HepG2 (cell line): ENCODE measurements around the gene TMEM74B. TPM values are rescaled to one million over a fixed set of nuclear protein-coding genes. Genes with fewer than 3 reads are reported as not detected.

Source experiments
- ATAC-seq: fragments of 200-7000 bp; cut with Tn5 transposase; 3 replicates; pipeline ENCODE4 v1.9.1; 2020; ENCODE audit warnings: mild to moderate bottlenecking, moderate library complexity
- BruUV-seq: library from RNA; stranded (reverse); fragments of 400-500 nt; replicated peaks from 2 replicates; lab custom pipeline; 2021; lab: Mats Ljungman, UMichigan
- CTCF ChIA-PET: fragments of 300-600 bp; formaldehyde crosslinking; extraction: SDS; loops from one replicate; lab custom pipeline; 2021; ENCODE audit warnings: low total read pairs, inconsistent platforms, low intra/inter-chr PET ratio; lab: Yijun Ruan, JAX
- POLR2A ChIA-PET: fragments of 350-600 bp; sonication (Branson Sonifier 250); formaldehyde crosslinking; loops from one replicate; lab custom pipeline; 2020; ENCODE audit warnings: antibody characterized with exemption, inconsistent platforms; lab: Yijun Ruan, JAX
- DNase-seq: peaks from one replicate; pipeline ENCODE4 v3.0.0-alpha.2; 2015; ENCODE audit warnings: low spot score
- FAIRE-seq: peaks from 3 replicates; lab custom pipeline; 2011; peaks lifted over from hg19 to GRCh38; lab: Jason Lieb, UNC
- H2AFZ ChIP-seq: one replicate; pipeline ENCODE4 v1.6.1; 2011; ENCODE audit warnings: low read length, inconsistent platforms
- H3K27ac ChIP-seq: fragments of 300-600 bp; 3 replicates; pipeline ENCODE4 v1.8.0; 2011; ENCODE audit warnings: mixed run types, mild to moderate bottlenecking, mixed read lengths, low read length, inconsistent platforms; ENCODE audit not compliant: insufficient read depth; ENCODE audit errors: extremely low read length
- H3K27me3 ChIP-seq, 2 experiments: fragments of 200-600 bp in 1 of 2; 2 replicates in 1 of 2; 3 replicates in 1 of 2; pipeline versions ENCODE4 v1.6.0 to v1.8.0; 2011; ENCODE audit warnings: low read length in 2 of 2, mild to moderate bottlenecking in 2 of 2, moderate library complexity in 2 of 2, inconsistent platforms in 1 of 2; ENCODE audit not compliant: insufficient read depth in 2 of 2, control insufficient read depth in 1 of 2
- H3K36me3 ChIP-seq, 2 experiments: fragments of 200-600 bp in 1 of 2; replicated peaks in 1 of 2; 2 replicates in 1 of 2; 3 replicates in 1 of 2; pipeline versions ENCODE4 v1.5.1 to v1.8.0; 2011; ENCODE audit warnings: low read length in 2 of 2, inconsistent platforms in 1 of 2; ENCODE audit not compliant: insufficient read depth in 2 of 2, control insufficient read depth in 1 of 2
- H3K4me1 ChIP-seq: 2 replicates; pipeline ENCODE4 v1.5.1; 2012; ENCODE audit warnings: low read length, inconsistent platforms; ENCODE audit not compliant: insufficient read depth
- H3K4me2 ChIP-seq: 2 replicates; pipeline ENCODE4 v1.6.0; 2011; ENCODE audit warnings: low read depth, low read length, inconsistent platforms
- H3K4me3 ChIP-seq, 3 experiments: fragments of 200-600 bp in 1 of 3; sonication (generic), shearing (Covaris generic) in 1 of 3; replicated peaks in 1 of 3; 2 replicates each; pipeline ENCODE4 v1.5.1; 2011 to 2016; ENCODE audit warnings: low read length in 3 of 3, inconsistent platforms in 2 of 3, low read depth in 2 of 3, mild to moderate bottlenecking in 2 of 3, control low read depth in 1 of 3, mixed read lengths in 1 of 3; ENCODE audit not compliant: insufficient read depth in 1 of 3
- H3K79me2 ChIP-seq: one replicate; pipeline ENCODE4 v1.6.1; 2011; ENCODE audit warnings: low read length, inconsistent platforms; ENCODE audit not compliant: insufficient read depth
- H3K9ac ChIP-seq: 2 replicates; pipeline ENCODE4 v1.6.0; 2011; ENCODE audit warnings: mild to moderate bottlenecking, low read depth, low read length, inconsistent platforms; ENCODE audit not compliant: insufficient read depth
- H3K9me3 ChIP-seq: 2 replicates; pipeline ENCODE4 v1.5.1; 2012; ENCODE audit warnings: mild to moderate bottlenecking, low read length
- H4K20me1 ChIP-seq: 2 replicates; pipeline ENCODE4 v1.6.0; 2011; ENCODE audit warnings: inconsistent platforms, mild to moderate bottlenecking, low read length, moderate library complexity; ENCODE audit not compliant: insufficient read depth
- ARID2 ChIP-seq: sonication (generic); formaldehyde crosslinking; IDR thresholded peaks from 2 replicates; pipeline ENCODE4 v1.8.1; 2022; ENCODE audit warnings: mild to moderate bottlenecking, missing genetic modification reagents, borderline replicate concordance
- E2F1 ChIP-seq: sonication (generic); formaldehyde crosslinking; IDR thresholded peaks from 2 replicates; pipeline ENCODE4 v1.5.0; 2020; ENCODE audit warnings: missing genetic modification reagents
- MXD1 ChIP-seq: sonication (generic); formaldehyde crosslinking; IDR thresholded peaks from 2 replicates; pipeline ENCODE4 v1.4.0; 2020; ENCODE audit warnings: mild to moderate bottlenecking, missing genetic modification reagents
- NFATC3 ChIP-seq: sonication (generic); formaldehyde crosslinking; IDR thresholded peaks from 2 replicates; pipeline ENCODE4 v1.5.1; 2020; ENCODE audit warnings: mild to moderate bottlenecking, missing genetic modification reagents
- POLR2A ChIP-seq, 2 experiments: IDR thresholded peaks; 2 replicates each; pipeline ENCODE4 v1.6.1; 2011; ENCODE audit warnings: low read depth in 2 of 2, low read length in 2 of 2, mild to moderate bottlenecking in 1 of 2, moderate library complexity in 1 of 2; ENCODE audit not compliant: insufficient read depth in 1 of 2
- RBM22 ChIP-seq: fragments of 200-400 bp; formaldehyde crosslinking; optimal IDR thresholded peaks from 2 replicates; pipeline ENCODE3; 2017; ENCODE audit warnings: mild to moderate bottlenecking, low read length, moderate library complexity
- SP2 ChIP-seq: sonication (generic); formaldehyde crosslinking; IDR thresholded peaks from 2 replicates; pipeline ENCODE4 v1.5.1; 2020; ENCODE audit warnings: mild to moderate bottlenecking, missing genetic modification reagents
- SP4 ChIP-seq: sonication (generic); formaldehyde crosslinking; IDR thresholded peaks from 2 replicates; pipeline ENCODE4 v1.8.1; 2023; ENCODE audit warnings: mild to moderate bottlenecking, missing genetic modification reagents
- THRA ChIP-seq: sonication (generic); formaldehyde crosslinking; IDR thresholded peaks from 2 replicates; pipeline ENCODE4 v1.4.0; 2020; ENCODE audit warnings: missing genetic modification reagents, borderline replicate concordance
- ZBTB7A ChIP-seq: sonication (generic); formaldehyde crosslinking; IDR thresholded peaks from 2 replicates; pipeline ENCODE4 v1.8.0; 2022; ENCODE audit warnings: mild to moderate bottlenecking, missing genetic modification reagents
- ZNF350 ChIP-seq: sonication (generic); formaldehyde crosslinking; IDR thresholded peaks from 2 replicates; pipeline ENCODE4 v1.4.0; 2020; ENCODE audit warnings: mild to moderate bottlenecking, low read depth, missing genetic modification reagents, borderline replicate concordance
- ZNF687 ChIP-seq: sonication (generic); formaldehyde crosslinking; IDR thresholded peaks from 2 replicates; pipeline ENCODE4 v1.5.1; 2020; ENCODE audit warnings: mild to moderate bottlenecking, missing genetic modification reagents, moderate library complexity
- ZNF724P ChIP-seq: sonication (generic); formaldehyde crosslinking; IDR thresholded peaks from 2 replicates; pipeline ENCODE4 v1.8.0; 2022; ENCODE audit warnings: missing genetic modification reagents, borderline replicate concordance
- ZNF788 ChIP-seq: sonication (generic); formaldehyde crosslinking; IDR thresholded peaks from 2 replicates; pipeline ENCODE4 v1.5.0; 2020; ENCODE audit warnings: mild to moderate bottlenecking, missing genetic modification reagents, borderline replicate concordance
- WGBS: methylation state at CpG from one replicate; pipeline ENCODE4 v1.1.6; 2017; ENCODE audit warnings: low lambda C conversion rate; 5-methylcytosine and 5-hydroxymethylcytosine counted together
- in situ Hi-C: cut with HindIII; loops from 2 replicates; pipeline ENCODE4 v1.10.0; 2017; ENCODE audit warnings: low pct_unique_long_range_greater_than_20kb; ENCODE audit not compliant: extremely low pct_ligation_motif_present
- intact Hi-C: fragments of 100-400 bp; cut with micrococcal nuclease; formaldehyde crosslinking; loops from one replicate; pipeline ENCODE4 v1.10.0; 2022; ENCODE audit not compliant: unreplicated experiment
- polyA plus RNA-seq, 8 experiments: library from polyadenylated mRNA; depleted of rRNA in 3 of 8; stranded (reverse) in 7 of 8; unstranded in 1 of 8; fragments of >200 nt; fragmentation: Illumina TruSeq in 4 of 8; extraction: Trizol in 4 of 8; gene quantifications; 2 replicates each; pipeline versions ENCODE4 v1.2.1 to v1.2.3, GENCODE V29; 2011 to 2016; ENCODE audit warnings: low read depth in 4 of 8, missing spikeins in 1 of 8, mixed read lengths in 1 of 8; ENCODE audit not compliant: insufficient read depth in 1 of 8
- total RNA-seq, 5 experiments: library from RNA; depleted of rRNA; stranded (reverse); fragments of >200 nt; fragmentation: Illumina TruSeq; extraction: Trizol; gene quantifications; 2 replicates each; pipeline ENCODE4 v1.2.3, GENCODE V29; 2016; ENCODE audit warnings: low read depth in 1 of 5

TMEM74B gene
- total and polyA plus RNA-seq, 2 of the 13 experiments (the other 11 are each of a cell fraction or from before 2014, with no cell fraction given), result 4.7 to 18.4 TPM

- no peak for TF ChIP-seq E2F1 (CRISPR knock-in tag)
- TF ChIP-seq SP4 (CRISPR knock-in tag), result 0 out of 2 replicates have a peak, but pooled peaks have one; percentile 48
- no peak for TF ChIP-seq MXD1 (CRISPR knock-in tag)
- no peak for TF ChIP-seq ZNF788 (CRISPR knock-in tag)
- no peak for TF ChIP-seq NFATC3 (CRISPR knock-in tag)
- TF ChIP-seq ZNF350 (CRISPR knock-in tag), result no peak
- no peak for TF ChIP-seq ARID2 (CRISPR knock-in tag)
- TF ChIP-seq RBM22, result peak; percentile 52
- TF ChIP-seq THRA (CRISPR knock-in tag), result no peak
- no peak for TF ChIP-seq ZBTB7A (CRISPR knock-in tag)
These were observed 7.1 kb downstream of the TMEM74B start (continued) for GRCh38 chr20:1177680-1178079.

DNA sequence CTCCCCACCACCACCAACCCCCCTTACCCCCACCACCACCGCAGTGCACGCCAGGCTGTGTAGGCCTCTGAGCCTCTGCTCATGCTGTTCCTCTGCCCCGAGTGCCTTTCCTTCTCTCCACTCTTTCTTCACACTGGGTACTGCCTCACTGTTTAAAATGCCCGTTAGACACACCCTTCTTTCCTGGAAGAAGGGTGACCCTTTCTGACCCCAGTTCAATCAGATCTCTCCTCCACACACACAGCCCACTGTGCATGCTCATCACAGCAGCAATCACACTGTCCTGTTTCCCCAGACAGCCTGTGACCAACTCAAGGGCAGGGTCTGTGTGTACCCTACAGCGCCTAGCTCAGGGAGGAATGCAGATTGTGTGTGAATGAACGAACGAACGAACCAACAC, 10.0 kb downstream of the TMEM74B start:
- ATAC-seq (peak; percentile 4; the same call in 1 of the 3 replicates), DNase-seq (no peak), FAIRE-seq (no peak)
- H3K4me3 ChIP-seq, result no peak overlapping the region
- ChIA-PET POLR2A (no interaction called here), CTCF (no interaction called here)
- 93% methylated on average over 8 of the region's 8 CpGs for WGBS
- H2AFZ ChIP-seq, result no peak overlapping the region
- H3K9ac ChIP-seq, result no peak overlapping the region
- in situ Hi-C loops, result no loop called here
- BruUV-seq, result no TSS peak
- no peak overlapping the region for H3K4me2 ChIP-seq
- no peaks in the 10 kb centered on the region for H3K9me3 ChIP-seq
- no peaks in the 10 kb centered on the region for H3K79me2 ChIP-seq
- no peaks in the 10 kb centered on the region for H3K27me3 ChIP-seq
- H3K4me1 ChIP-seq, result 0 out of 2 replicates have a peak, but pooled peaks cover 7% of the 10 kb centered on the region
- H3K27ac ChIP-seq, result no peak overlapping the region
- intact Hi-C loops, result no loop called here
- H3K36me3 ChIP-seq, result peaks cover 13 to 23% of the 10 kb centered on the region in 2 experiments
- H4K20me1 ChIP-seq, result peaks cover 20% of the 10 kb centered on the region; the same call in 1 of the 2 replicates
- TF ChIP-seq SP2 (CRISPR knock-in tag) (no peak), ZNF687 (CRISPR knock-in tag) (no peak), POLR2A (IDR thresholded peaks at IDR 0.05; ENCODE audit: insufficient read depth in 1 of 2, low read depth in 2 of 2, low read length in 2 of 2) (peak in 1 of 2 experiments; percentile 24; a peak in 1 of 4 replicates), ZNF724P (CRISPR knock-in tag) (no peak)
